GM19397 (cell line): ENCODE results near the gene IL1R2.
"Not testable (repeated sequence)": the region's sequence is repeated elsewhere in the genome, so short reads cannot be mapped to it uniquely, and the experiment has no call there.

Source experiments
- ATAC-seq: cut with Tn5 transposase; IDR thresholded peaks from one replicate; pipeline ENCODE4 v1.9.1; 2021; ENCODE audit warnings: mild to moderate bottlenecking, moderate library complexity; ENCODE audit not compliant: unreplicated experiment

The IL1R2 gene

GRCh38 chr2:102057502-102058292 is 65.9 kb downstream of the IL1R2 start:
- no peak for ATAC-seq

- no peak for ATAC-seq
Measured at GRCh38 chr2:102058293-102058833, 66.6 kb downstream of the IL1R2 start.

- ATAC-seq = no peak
Measured at GRCh38 chr2:102059151-102059550, 67.4 kb downstream of the IL1R2 start.

- no peak for ATAC-seq
Measured at GRCh38 chr2:102060047-102060446, 68.3 kb downstream of the IL1R2 start.

GRCh38 chr2:102060792-102061191 is 69.0 kb downstream of the IL1R2 start:
- no peak for ATAC-seq

- no peak for ATAC-seq
Measured at GRCh38 chr2:102061286-102061699, 69.5 kb downstream of the IL1R2 start.

- ATAC-seq = no peak
Measured at GRCh38 chr2:102061962-102062795, 70.4 kb downstream of the IL1R2 start.

GRCh38 chr2:102062802-102063201 is 71.0 kb downstream of the IL1R2 start:
- no peak for ATAC-seq

- no peak for ATAC-seq
Measured at GRCh38 chr2:102063487-102063911, 71.7 kb downstream of the IL1R2 start.

- ATAC-seq = no peak
Measured at GRCh38 chr2:102063941-102064678, 72.3 kb downstream of the IL1R2 start.

GRCh38 chr2:102064679-102065674 is 73.2 kb downstream of the IL1R2 start:
- no peak for ATAC-seq

- no peak for ATAC-seq
Measured at GRCh38 chr2:102065675-102066252, 74.0 kb downstream of the IL1R2 start.

- ATAC-seq = no peak
Measured at GRCh38 chr2:102066554-102066953, 74.8 kb downstream of the IL1R2 start.

- ATAC-seq = not testable (repeated sequence)
Measured at GRCh38 chr2:102068126-102068525, 76.4 kb downstream of the IL1R2 start.

GRCh38 chr2:102069311-102069974 is 77.7 kb downstream of the IL1R2 start:
- ATAC-seq = no peak

- no peak for ATAC-seq
Measured at GRCh38 chr2:102070058-102070642, 78.4 kb downstream of the IL1R2 start.

- ATAC-seq = no peak
Measured at GRCh38 chr2:102072741-102073140, 81.0 kb downstream of the IL1R2 start.

- no peak for ATAC-seq
Measured at GRCh38 chr2:102073168-102073724, 81.5 kb downstream of the IL1R2 start.
